ENCODE data around the gene TMPRSS11D.

The TMPRSS11D gene

GRCh38 chr4:67785528-67785927 lies 98.3 kb downstream of the TMPRSS11D start:
- DNase-seq: no peak
- Histone ChIP-seq H3K9me3 (no peaks in the 10 kb centered on the region), H3K4me3 (ENCODE audit: low read depth, low read length) (no peak overlapping the region), H3K4me1 (no peaks in the 10 kb centered on the region), H3K36me3 (no peaks in the 10 kb centered on the region), H3K27me3 (no peaks in the 10 kb centered on the region)
- TF ChIP-seq CTCF (IDR thresholded peaks at IDR 0.05; ENCODE audit: low read depth, low read length): no peak

GRCh38 chr4:67779631-67780030 lies 104.2 kb downstream of the TMPRSS11D start:
- no peak for TF ChIP-seq CTCF (IDR thresholded peaks at IDR 0.05; ENCODE audit: low read depth, low read length)
- no peaks in the 10 kb centered on the region for H3K9me3 ChIP-seq
- H3K4me3 ChIP-seq (ENCODE audit: low read depth, low read length): no peak overlapping the region
- DNase-seq: no peak
- no peaks in the 10 kb centered on the region for H3K27me3 ChIP-seq
- H3K4me1 ChIP-seq: no peaks in the 10 kb centered on the region
- H3K36me3 ChIP-seq: no peaks in the 10 kb centered on the region

GRCh38 chr4:67776746-67777145 lies 107.1 kb downstream of the TMPRSS11D start:
- no peak overlapping the region for H3K4me3 ChIP-seq (ENCODE audit: low read depth, low read length)
- H3K4me1 ChIP-seq: no peaks in the 10 kb centered on the region
- no peaks in the 10 kb centered on the region for H3K9me3 ChIP-seq
- no peaks in the 10 kb centered on the region for H3K36me3 ChIP-seq
- DNase-seq: no peak
- no peak for TF ChIP-seq CTCF (IDR thresholded peaks at IDR 0.05; ENCODE audit: low read depth, low read length)
- H3K27me3 ChIP-seq: no peaks in the 10 kb centered on the region

All from BE2C (cell line).